Cardiac fibroblast (primary cell): ENCODE measurements around the gene SVIL.

Source experiments
- DNase-seq, 2 donors: peaks; one replicate each; pipeline versions ENCODE4 v3.0.0 to v3.0.0-alpha.2; 2010; ENCODE audit warnings: low read depth in 2 of 2
- H3K4me3 ChIP-seq, 2 donors: replicated peaks in 1 of 2; 1 replicate in 1 of 2; 2 replicates in 1 of 2; pipeline ENCODE4 v1.5.1; 2011; ENCODE audit warnings: low read depth in 2 of 2, low read length in 2 of 2, mild to moderate bottlenecking in 2 of 2, moderate library complexity in 1 of 2
- TF ChIP-seq, protein P1 (sequence below): IDR thresholded peaks from one replicate; pipeline ENCODE4 v1.5.1; 2011; ENCODE audit warnings: low read depth, mild to moderate bottlenecking, low read length, inconsistent platforms

The SVIL gene

DNA sequence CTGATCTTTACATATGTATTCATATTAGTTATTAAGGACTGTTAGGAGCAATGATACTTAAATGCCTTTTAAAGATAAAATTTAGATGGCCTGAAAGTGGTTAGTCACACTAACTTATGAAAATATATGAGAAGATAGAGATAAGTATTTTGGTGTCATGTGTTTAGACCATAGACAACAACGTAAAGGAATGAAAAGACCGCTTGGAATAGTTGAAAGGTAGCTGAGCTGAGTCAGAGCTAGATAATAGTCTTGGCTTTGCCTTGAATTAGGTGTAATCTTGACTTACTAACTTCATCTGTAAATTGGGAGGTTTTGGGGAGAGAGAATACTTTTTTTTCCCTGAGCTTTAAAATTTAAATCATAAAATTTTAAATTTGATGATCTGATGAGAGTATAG is 218.9 kb downstream of the SVIL start:
- H3K4me3 ChIP-seq, result no peak overlapping the region
- peak in 1 of 2 donors; percentile 37 for DNase-seq
- TF ChIP-seq, protein P1, sequence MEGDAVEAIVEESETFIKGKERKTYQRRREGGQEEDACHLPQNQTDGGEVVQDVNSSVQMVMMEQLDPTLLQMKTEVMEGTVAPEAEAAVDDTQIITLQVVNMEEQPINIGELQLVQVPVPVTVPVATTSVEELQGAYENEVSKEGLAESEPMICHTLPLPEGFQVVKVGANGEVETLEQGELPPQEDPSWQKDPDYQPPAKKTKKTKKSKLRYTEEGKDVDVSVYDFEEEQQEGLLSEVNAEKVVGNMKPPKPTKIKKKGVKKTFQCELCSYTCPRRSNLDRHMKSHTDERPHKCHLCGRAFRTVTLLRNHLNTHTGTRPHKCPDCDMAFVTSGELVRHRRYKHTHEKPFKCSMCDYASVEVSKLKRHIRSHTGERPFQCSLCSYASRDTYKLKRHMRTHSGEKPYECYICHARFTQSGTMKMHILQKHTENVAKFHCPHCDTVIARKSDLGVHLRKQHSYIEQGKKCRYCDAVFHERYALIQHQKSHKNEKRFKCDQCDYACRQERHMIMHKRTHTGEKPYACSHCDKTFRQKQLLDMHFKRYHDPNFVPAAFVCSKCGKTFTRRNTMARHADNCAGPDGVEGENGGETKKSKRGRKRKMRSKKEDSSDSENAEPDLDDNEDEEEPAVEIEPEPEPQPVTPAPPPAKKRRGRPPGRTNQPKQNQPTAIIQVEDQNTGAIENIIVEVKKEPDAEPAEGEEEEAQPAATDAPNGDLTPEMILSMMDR, result no peak

DNA sequence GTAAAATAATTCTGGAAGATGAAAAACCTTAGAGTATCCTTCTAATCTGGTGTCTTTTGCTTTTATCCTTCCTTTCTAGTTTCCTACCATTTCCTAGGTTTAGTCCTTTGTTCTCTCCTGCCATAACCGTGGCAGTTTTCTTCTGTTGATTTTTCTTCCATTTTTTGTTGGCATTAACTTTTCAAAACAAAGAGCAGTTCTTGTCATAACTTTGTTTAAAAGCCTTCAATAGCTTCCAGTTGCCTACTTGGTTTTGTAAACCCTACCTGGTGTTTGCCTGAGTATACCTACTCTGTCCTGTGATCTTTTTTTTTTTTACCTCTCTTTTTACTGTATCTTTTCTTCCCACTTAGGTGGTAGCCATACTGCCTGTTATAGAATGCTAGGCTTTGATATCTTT is 220.3 kb downstream of the SVIL start:
- TF ChIP-seq, protein P1, result no peak
- H3K4me3 ChIP-seq, result no peak overlapping the region
- DNase-seq, result no peak

DNA sequence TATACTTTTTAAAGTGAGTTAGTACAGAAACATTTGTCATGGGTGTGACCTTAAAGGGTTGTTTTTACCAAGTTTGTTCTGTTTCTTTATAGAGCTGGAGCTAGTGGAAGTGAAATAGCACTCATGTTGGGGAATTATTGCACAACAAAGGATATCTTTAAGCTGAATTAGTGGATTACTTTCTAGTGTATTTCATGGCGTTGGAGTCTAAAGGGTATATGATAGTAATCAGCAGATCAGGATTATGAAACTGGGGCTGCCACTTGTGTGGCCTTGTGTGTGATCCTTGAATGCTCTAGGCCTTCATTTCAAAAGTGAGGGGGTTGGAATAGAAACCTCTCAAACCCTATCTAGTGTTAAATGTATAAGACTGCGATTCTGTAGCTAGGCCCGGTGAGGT is 222.3 kb downstream of the SVIL start:
- TF ChIP-seq, protein P1, result no peak
- DNase-seq, result peak; percentile 35 to 38
- no peak overlapping the region for H3K4me3 ChIP-seq

DNA sequence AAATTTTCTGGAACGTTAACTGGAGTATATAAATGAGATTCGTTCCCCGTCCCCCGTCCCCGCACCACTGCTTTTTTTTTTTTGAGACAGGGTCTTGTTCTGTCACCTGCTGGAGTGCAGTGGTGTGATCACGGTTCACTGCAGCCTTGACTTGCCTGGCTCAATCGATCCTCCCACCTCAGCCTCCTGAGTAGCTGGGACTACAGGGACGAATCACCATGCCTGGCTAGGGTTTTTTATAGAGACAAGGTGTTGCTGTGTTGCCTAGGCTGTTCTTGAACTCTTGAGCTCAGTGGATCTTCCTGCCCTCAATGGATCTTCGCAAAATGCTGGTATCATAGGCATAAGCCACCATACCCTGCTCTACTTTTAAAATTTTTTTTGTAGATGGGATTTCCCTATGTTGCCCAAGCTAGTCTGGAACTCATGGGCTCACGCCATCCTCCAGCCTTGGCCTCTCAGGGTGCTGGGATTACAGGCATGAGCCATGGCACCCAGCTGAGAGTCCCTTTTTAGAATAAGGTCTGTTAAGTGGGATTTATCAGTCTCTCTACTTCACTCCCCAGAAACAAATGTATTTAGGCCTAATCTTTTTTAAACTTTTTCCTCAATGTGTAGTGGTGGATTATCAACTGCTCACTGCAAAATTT is 223.0 kb downstream of the SVIL start:
- TF ChIP-seq, protein P1, result no peak
- DNase-seq, result peak in 1 of 2 donors; percentile 19
- H3K4me3 ChIP-seq, result no peak overlapping the region

DNA sequence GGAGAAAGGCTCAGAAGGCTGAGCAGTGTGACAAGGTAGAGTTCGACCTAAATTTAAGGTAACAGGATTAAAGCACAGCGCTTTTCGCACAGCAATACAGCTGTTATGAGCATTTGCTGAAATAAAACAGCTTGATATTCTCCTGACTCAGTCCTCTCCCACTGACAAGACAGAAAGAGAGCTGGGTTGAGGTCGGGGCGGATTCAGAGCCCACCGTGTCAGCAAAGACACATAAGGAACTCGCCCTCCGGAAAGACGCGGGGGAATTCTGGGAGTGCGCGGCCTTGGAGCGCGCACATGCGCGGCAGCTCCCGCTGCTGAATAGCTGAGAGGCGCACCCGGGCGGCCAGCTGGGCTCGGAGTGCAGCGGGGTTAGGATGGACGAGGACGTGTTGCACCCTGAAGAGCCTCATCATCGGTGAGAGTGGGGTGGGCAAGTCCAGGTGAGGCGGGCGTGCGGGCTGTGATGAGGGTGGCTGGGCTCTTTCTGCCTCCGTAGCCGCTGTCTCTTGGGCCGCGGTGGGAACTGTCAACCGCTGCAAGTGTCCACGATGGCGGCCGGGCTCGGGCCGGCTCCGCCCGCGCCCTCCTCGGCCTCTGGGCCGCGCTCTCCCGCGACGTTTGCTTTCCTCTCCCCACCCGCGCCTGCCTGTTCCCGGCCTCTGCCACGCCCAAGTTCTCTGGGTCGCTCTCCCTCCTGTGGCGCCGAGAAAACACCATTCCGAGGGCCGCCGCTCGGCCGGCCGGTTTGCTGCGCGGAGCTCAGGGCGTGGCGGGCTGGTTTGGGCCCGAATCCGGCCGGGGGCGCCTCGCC is 225.3 kb downstream of the SVIL start:
- peak; percentile 70 to 73 for DNase-seq
- peak overlapping the region; percentile 75 to 92 for H3K4me3 ChIP-seq
- TF ChIP-seq, protein P1, result no peak

DNA sequence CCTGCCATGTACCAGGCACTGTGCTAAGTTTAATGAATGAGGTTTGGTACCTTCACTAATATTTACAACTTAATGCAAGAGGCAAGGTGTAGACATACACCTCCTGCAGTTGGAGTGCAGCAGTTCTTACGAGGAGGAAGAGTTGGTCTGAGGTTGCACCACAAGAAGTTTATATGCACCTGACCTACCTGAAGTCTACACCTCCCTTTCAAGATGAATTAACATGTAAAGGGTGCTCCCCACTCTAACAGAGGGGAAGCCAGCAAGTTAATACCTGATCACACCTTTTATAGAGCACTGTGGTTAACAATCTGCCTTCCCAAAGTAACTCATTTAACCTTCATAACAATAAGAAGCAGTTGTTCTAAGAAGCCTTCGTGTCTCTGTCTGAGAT is 225.9 kb downstream of the SVIL start:
- no peak for DNase-seq
- H3K4me3 ChIP-seq, result peak overlapping the region; percentile 75 to 92
- TF ChIP-seq, protein P1, result no peak
